Fibroblast of the aortic adventitia (primary cell): ENCODE data around the gene B3GNT7. TPM values are rescaled to one million over a fixed set of nuclear protein-coding genes. Genes with fewer than 3 reads are reported as not detected.

ENCODE experiments used
- DNase-seq: peaks from one replicate; pipeline ENCODE4 v3.0.0-alpha.2; 2010; ENCODE audit warnings: low read depth
- H3K4me3 ChIP-seq: 2 replicates; pipeline ENCODE4 v1.5.1; 2011; ENCODE audit warnings: low read depth, mild to moderate bottlenecking, control low read depth, low read length, moderate library complexity
- total RNA-seq: library from RNA; depleted of rRNA; stranded (reverse); fragments of >200 nt; gene quantifications from 2 replicates; pipeline ENCODE4 v1.2.3, GENCODE V29; 2012; ENCODE audit warnings: low replicate concordance
- TF ChIP-seq, protein P1 (sequence below): IDR thresholded peaks from 2 replicates; pipeline ENCODE4 v1.5.1; 2011; ENCODE audit warnings: mild to moderate bottlenecking, low read length, control low read depth, inconsistent platforms; ENCODE audit not compliant: insufficient read depth

The B3GNT7 gene
- total RNA-seq, 1 donor, result 0.27 TPM

DNA sequence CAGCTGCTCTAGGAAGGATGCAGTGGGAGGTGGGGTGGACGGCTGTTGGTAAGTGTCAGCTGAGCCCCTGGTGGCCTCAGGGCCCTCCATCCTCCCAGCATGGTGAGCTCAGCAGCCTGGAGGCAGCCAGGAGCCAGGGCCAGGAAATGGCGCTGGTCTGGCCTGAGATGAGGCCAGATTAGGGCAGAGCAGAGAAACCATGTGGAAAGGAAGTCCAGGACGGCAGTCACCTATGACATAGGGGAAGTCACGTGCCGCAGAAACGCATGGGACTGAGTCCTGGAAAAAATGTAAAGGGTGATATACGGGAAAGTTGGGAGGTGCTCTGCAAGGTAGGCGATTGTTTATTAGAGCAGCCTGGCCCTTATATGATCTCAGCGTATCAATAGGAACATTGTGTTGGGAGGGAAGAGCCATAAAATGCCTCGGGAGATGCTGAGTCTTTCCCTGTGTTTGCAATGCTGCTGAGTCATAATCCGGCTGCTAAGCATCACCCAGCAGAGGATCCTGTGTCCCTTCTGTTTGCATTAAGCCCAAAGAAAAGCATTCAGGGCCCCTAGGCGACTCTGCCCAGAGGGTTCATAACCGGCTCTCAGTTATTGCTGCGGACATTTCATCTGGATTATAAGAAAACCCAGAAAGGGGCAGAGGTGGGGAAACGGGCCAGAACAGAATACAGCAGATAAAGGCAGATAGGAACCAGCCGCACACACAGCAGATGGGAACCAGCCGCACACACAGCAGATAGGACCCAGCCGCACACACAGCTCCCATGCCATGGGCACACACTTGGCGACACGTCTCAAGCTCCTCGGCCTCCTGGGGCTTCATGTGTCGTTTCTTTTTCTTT lies 30.3 kb upstream of the B3GNT7 start:
- peak; percentile 63 for DNase-seq
- H3K4me3 ChIP-seq, result no peak overlapping the region
- TF ChIP-seq, protein P1, sequence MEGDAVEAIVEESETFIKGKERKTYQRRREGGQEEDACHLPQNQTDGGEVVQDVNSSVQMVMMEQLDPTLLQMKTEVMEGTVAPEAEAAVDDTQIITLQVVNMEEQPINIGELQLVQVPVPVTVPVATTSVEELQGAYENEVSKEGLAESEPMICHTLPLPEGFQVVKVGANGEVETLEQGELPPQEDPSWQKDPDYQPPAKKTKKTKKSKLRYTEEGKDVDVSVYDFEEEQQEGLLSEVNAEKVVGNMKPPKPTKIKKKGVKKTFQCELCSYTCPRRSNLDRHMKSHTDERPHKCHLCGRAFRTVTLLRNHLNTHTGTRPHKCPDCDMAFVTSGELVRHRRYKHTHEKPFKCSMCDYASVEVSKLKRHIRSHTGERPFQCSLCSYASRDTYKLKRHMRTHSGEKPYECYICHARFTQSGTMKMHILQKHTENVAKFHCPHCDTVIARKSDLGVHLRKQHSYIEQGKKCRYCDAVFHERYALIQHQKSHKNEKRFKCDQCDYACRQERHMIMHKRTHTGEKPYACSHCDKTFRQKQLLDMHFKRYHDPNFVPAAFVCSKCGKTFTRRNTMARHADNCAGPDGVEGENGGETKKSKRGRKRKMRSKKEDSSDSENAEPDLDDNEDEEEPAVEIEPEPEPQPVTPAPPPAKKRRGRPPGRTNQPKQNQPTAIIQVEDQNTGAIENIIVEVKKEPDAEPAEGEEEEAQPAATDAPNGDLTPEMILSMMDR, result no peak

DNA sequence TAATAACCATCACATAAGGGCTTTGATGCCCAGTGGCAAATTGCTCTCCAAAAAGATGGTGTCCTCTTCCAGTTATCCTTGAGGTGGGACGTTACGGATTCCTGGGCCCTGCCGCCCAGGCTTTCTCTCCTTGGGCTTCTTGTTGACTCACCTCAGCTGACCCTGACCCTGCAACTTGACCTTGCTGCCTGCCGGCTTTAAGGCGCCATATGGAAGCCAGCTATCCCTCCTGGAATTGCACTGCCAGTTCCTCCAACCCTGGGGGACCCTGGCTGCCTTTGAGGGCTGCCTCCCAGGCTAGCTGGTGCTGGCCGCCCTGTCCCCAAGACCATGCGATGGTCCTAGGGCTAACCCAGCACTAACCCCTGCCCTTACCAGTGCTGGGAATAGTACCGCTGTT lies 28.3 kb upstream of the B3GNT7 start:
- TF ChIP-seq, protein P1, result no peak

DNA sequence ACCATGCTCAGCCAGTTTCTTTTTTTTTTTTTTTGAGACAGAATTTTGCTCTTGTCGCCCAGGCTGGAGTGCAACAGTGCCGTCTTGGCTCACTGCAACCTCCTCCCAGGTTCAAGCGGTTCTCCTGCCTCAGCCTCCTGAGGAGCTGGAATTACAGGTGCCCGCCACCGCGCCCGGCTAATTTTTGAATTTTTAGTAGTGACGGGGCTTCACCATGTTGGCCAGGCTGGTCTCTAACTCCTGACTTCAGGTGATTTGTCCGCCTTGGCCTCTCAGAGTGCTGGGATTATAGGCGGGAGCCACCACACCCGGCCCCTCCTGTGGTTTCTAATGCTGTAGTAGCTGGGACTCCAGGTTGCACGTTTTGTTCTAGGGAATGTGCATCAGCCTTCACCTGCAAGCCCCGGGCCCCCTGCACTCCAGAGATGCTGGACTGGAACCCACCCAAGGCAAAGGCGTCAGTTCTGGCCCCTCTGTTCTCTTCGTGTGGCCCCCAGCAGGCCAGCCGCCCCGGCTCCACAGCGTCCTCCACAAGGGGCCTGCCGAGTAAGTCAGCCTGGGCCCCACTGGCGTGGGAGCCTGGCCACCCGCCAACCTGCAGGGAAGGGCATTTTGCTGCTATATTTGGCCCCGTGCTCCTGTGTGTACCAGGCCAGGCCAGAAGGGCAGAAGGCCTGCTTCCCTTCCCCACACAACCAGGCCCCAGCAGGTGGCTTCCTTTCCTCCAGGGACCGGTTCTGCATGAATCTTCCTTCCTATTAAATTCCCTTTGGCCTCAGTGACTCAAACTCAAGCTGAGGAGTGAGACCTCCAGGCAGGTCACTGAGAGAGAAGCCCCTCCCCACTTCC lies 25.7 kb upstream of the B3GNT7 start:
- H3K4me3 ChIP-seq, result no peak overlapping the region
- TF ChIP-seq, protein P1, result no peak
- no peak for DNase-seq

More for the DNA sequence above, 28.3 kb upstream of the B3GNT7 start:
- no peak for DNase-seq
- H3K4me3 ChIP-seq, result no peak overlapping the region

DNA sequence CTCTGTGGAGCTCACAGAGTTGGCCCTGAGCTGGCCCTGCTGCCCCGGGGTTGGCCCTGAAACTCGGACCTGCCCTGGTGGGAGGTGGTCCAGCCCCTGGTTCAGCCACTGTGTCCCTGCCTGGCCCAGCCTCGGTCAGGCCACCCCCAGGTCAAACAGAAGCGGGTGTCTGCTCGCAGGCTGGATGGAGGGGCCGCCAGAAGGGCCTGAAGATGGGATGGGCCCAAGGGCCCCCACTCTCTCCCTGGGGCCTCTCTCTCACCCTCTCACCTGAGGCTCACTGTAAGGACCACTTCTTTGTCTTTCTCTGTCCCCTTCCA lies 25.1 kb upstream of the B3GNT7 start:
- TF ChIP-seq, protein P1, result no peak
- DNase-seq, result no peak
- H3K4me3 ChIP-seq, result no peak overlapping the region

DNA sequence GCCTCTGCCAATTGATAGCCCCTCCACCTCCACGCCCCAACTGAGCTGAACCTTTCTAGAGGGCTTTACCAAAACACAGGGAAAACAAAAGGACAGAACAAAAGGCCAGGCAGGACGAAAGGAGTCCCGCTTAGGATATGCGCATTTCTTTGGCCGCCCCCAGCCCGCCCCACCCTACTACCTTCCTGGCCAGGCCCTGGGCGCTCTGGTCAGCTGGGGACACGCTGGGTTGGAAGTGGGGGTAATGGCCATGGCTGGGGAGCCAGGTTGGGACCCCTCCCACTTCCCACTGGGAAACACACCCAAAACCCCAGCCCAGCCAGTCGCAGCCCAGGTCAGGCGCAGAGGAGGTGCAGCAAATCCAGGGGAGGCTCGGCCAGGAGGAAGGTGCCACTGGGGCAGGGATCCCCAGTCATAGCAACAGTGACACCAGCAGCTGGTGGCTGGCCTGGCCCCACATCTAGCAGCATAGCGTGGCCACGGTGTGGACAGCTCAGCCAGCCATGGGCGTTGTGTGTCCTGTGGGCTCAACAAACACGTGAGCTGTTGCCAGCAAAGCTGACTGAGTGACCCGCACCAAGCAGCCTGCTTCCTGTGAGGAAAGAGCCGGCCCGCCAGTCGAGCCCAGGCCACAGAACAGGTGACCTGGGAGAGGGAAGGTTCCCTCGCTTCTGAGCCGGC lies 24.6 kb upstream of the B3GNT7 start:
- DNase-seq, result no peak
- TF ChIP-seq, protein P1, result no peak
- H3K4me3 ChIP-seq, result no peak overlapping the region

DNA sequence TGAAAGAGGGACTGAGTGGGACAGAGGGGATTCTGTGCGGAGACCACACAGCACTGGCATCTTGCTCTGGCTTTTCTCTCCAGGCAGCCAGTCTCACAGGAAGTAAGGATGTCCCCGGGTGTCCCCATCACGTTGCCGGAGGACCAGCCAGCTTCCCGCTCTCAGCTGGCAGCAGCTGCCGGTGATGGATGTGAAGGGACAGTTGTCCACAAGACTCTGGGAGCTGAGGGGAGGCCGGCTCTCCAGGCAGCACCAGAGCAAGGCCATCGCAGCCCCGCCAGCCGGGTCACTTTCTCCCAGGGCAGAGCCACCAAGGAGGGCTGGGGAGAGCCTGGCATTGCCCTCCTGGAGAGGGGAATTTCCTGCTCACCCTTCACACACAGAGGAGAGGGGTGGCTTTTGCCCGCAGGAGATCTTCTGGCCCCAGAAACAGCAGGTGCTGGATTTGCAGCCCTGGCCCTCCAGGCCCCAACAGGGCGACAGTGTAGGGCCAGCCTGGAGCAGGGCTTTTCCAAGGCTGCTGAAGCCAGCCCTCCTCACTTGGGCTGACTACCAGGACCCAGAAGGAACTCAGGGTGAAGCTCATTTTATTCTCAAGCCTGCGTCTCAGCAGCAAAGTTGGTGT lies 24.0 kb upstream of the B3GNT7 start:
- DNase-seq, result no peak
- TF ChIP-seq, protein P1, result no peak
- H3K4me3 ChIP-seq, result no peak overlapping the region
